Measurements from ENCODE around the gene PLRG1. TPM values are rescaled to one million over a fixed set of nuclear protein-coding genes. Genes with fewer than 3 reads are reported as not detected.

The PLRG1 gene
- total RNA-seq, 1 donor from 2014 or later, result 81.3 TPM

GRCh38 chr4:154588198-154588597 lies 38.0 kb upstream of the PLRG1 start:
- H3K9me3 ChIP-seq (ENCODE audit: insufficient read depth, low read depth, low read length), result no peaks in the 10 kb centered on the region
- no peak for FAIRE-seq
- H2AFZ ChIP-seq (ENCODE audit: low read depth, low read length), result no peak overlapping the region
- no peak overlapping the region for H3K9ac ChIP-seq (ENCODE audit: low read length)
- Mint-ChIP-seq H3K36me3 (ENCODE audit: low read depth, unreplicated experiment) (no peaks in the 10 kb centered on the region), H3K9me3 (ENCODE audit: unreplicated experiment) (no peaks in the 10 kb centered on the region), H3K4me1 (ENCODE audit: low read depth, unreplicated experiment) (peaks cover 2% of the 10 kb centered on the region), H3K27ac (ENCODE audit: unreplicated experiment) (no peak overlapping the region), H3K27me3 (ENCODE audit: low read depth, unreplicated experiment) (no peaks in the 10 kb centered on the region), H3K4me3 (ENCODE audit: unreplicated experiment) (no peak overlapping the region)
- no peak for DNase-seq (ENCODE audit: low read depth)
- H3K27ac ChIP-seq (ENCODE audit: low read depth, low read length), result no peak overlapping the region
- no peaks in the 10 kb centered on the region for H3K36me3 ChIP-seq (ENCODE audit: insufficient read depth, low read length)
- H3K79me2 ChIP-seq (ENCODE audit: insufficient read depth, low read length), result no peaks in the 10 kb centered on the region
- no peak overlapping the region for H3K4me3 ChIP-seq (ENCODE audit: insufficient read depth, low read depth, low read length)
- TF ChIP-seq CTCF (IDR thresholded peaks at IDR 0.05; ENCODE audit: insufficient read depth, low read depth, low read length) (no peak), EZH2 (IDR thresholded peaks at IDR 0.05; ENCODE audit: insufficient read depth, low read length) (no peak)
- H4K20me1 ChIP-seq (ENCODE audit: insufficient read depth, low read length), result no peaks in the 10 kb centered on the region
- no peaks in the 10 kb centered on the region for H3K27me3 ChIP-seq (ENCODE audit: insufficient read depth, low read length)
- H3K4me1 ChIP-seq (ENCODE audit: insufficient read depth, low read length), result no peaks in the 10 kb centered on the region
- H3K4me2 ChIP-seq (ENCODE audit: low read length), result no peak overlapping the region

- Mint-ChIP-seq H3K27ac (ENCODE audit: unreplicated experiment) (no peak overlapping the region), H3K27me3 (ENCODE audit: low read depth, unreplicated experiment) (no peaks in the 10 kb centered on the region), H3K36me3 (ENCODE audit: low read depth, unreplicated experiment) (no peaks in the 10 kb centered on the region), H3K4me1 (ENCODE audit: low read depth, unreplicated experiment) (peaks cover 2% of the 10 kb centered on the region), H3K4me3 (ENCODE audit: unreplicated experiment) (no peak overlapping the region), H3K9me3 (ENCODE audit: unreplicated experiment) (no peaks in the 10 kb centered on the region)
- FAIRE-seq (no peak), DNase-seq (ENCODE audit: low read depth) (no peak)
- Histone ChIP-seq H3K79me2 (ENCODE audit: insufficient read depth, low read length) (no peaks in the 10 kb centered on the region), H2AFZ (ENCODE audit: low read depth, low read length) (no peak overlapping the region), H3K27ac (ENCODE audit: low read depth, low read length) (no peak overlapping the region), H3K9me3 (ENCODE audit: insufficient read depth, low read depth, low read length) (no peaks in the 10 kb centered on the region), H3K27me3 (ENCODE audit: insufficient read depth, low read length) (no peaks in the 10 kb centered on the region), H3K4me3 (ENCODE audit: insufficient read depth, low read depth, low read length) (no peak overlapping the region), H3K4me2 (ENCODE audit: low read length) (no peak overlapping the region), H3K4me1 (ENCODE audit: insufficient read depth, low read length) (no peaks in the 10 kb centered on the region), H4K20me1 (ENCODE audit: insufficient read depth, low read length) (no peaks in the 10 kb centered on the region), H3K9ac (ENCODE audit: low read length) (no peak overlapping the region), H3K36me3 (ENCODE audit: insufficient read depth, low read length) (no peaks in the 10 kb centered on the region)
- TF ChIP-seq CTCF (IDR thresholded peaks at IDR 0.05; ENCODE audit: insufficient read depth, low read depth, low read length) (no peak), EZH2 (IDR thresholded peaks at IDR 0.05; ENCODE audit: insufficient read depth, low read length) (no peak)
Observed at GRCh38 chr4:154586296-154587033, 36.3 kb upstream of the PLRG1 start.

- Mint-ChIP-seq H3K4me1 (ENCODE audit: low read depth, unreplicated experiment) (no peaks in the 10 kb centered on the region), H3K27ac (ENCODE audit: unreplicated experiment) (no peak overlapping the region), H3K27me3 (ENCODE audit: low read depth, unreplicated experiment) (no peaks in the 10 kb centered on the region), H3K4me3 (ENCODE audit: unreplicated experiment) (no peak overlapping the region), H3K9me3 (ENCODE audit: unreplicated experiment) (no peaks in the 10 kb centered on the region), H3K36me3 (ENCODE audit: low read depth, unreplicated experiment) (no peaks in the 10 kb centered on the region)
- Histone ChIP-seq H3K36me3 (ENCODE audit: insufficient read depth, low read length) (no peaks in the 10 kb centered on the region), H3K4me1 (ENCODE audit: insufficient read depth, low read length) (no peaks in the 10 kb centered on the region), H3K27ac (ENCODE audit: low read depth, low read length) (no peak overlapping the region), H3K4me2 (ENCODE audit: low read length) (no peak overlapping the region), H4K20me1 (ENCODE audit: insufficient read depth, low read length) (no peaks in the 10 kb centered on the region), H3K4me3 (ENCODE audit: insufficient read depth, low read depth, low read length) (no peak overlapping the region), H2AFZ (ENCODE audit: low read depth, low read length) (no peak overlapping the region), H3K9ac (ENCODE audit: low read length) (no peak overlapping the region), H3K9me3 (ENCODE audit: insufficient read depth, low read depth, low read length) (no peaks in the 10 kb centered on the region), H3K27me3 (ENCODE audit: insufficient read depth, low read length) (no peaks in the 10 kb centered on the region), H3K79me2 (ENCODE audit: insufficient read depth, low read length) (no peaks in the 10 kb centered on the region)
- TF ChIP-seq CTCF (IDR thresholded peaks at IDR 0.05; ENCODE audit: insufficient read depth, low read depth, low read length) (no peak), EZH2 (IDR thresholded peaks at IDR 0.05; ENCODE audit: insufficient read depth, low read length) (no peak)
- DNase-seq (ENCODE audit: low read depth), result no peak
- no peak for FAIRE-seq
Observed at GRCh38 chr4:154585369-154586018, 35.3 kb upstream of the PLRG1 start.
